G401 (cell line): ENCODE results near the gene METTL22. TPM values are rescaled to one million over a fixed set of nuclear protein-coding genes. Genes with fewer than 3 reads are reported as not detected.
"Not testable (repeated sequence)": the region's sequence is repeated elsewhere in the genome, so short reads cannot be mapped to it uniquely, and the experiment has no call there.

ENCODE experiments used
- DNase-seq: peaks from one replicate; pipeline ENCODE4 v3.0.0-alpha.2; 2015; ENCODE audit warnings: low spot score
- in situ Hi-C: cut with HindIII; loops from 2 replicates; pipeline ENCODE4 v1.10.0; 2016; ENCODE audit warnings: low sequenced_read_pairs, mixed read lengths
- total RNA-seq: library from RNA; depleted of rRNA; stranded (reverse); fragments of >200 nt; shearing (Covaris generic); gene quantifications from 2 replicates; pipeline ENCODE4 v1.2.3, GENCODE V29; 2014

Gene METTL22
- total RNA-seq, 1 experiment from 2014 or later, result 9.1 TPM

DNA sequence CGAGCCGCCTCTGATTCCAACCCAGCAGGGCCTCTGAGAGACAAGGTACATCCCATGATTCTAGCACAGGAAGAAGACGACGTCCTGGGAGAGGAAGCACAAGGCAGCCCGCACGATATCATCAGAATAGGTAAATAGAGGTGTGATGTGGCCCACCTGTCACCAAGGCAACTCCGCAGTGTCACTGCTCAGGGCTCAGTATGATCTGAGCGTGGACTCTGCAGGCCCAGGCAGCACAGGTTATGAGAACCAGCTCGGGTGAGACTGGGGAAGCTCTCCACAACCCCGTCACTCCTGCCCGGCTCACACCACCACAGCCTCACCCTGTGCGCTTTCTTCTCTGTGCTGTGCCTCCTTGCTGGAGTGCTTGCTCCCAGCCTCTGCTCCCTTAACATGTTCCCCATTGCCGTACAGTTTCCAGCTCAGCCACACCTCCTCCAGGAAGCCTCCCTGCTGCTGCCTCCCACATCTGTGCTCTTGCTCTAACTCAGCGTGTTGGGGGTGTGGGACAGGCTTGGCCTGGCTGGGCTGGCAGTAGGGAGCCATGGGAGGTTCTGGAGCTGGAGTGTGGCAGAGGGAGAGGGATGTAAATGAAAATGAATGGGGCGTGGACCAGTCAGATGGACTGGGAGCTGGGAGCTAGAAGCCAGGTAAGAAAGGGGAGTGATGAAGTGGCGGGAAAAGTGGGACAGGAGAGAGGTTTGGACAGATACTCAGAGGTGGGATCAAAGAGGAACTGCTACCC, 7.7 kb downstream of the METTL22 start:
- in situ Hi-C loops, result no loop called here
- no peak for DNase-seq

DNA sequence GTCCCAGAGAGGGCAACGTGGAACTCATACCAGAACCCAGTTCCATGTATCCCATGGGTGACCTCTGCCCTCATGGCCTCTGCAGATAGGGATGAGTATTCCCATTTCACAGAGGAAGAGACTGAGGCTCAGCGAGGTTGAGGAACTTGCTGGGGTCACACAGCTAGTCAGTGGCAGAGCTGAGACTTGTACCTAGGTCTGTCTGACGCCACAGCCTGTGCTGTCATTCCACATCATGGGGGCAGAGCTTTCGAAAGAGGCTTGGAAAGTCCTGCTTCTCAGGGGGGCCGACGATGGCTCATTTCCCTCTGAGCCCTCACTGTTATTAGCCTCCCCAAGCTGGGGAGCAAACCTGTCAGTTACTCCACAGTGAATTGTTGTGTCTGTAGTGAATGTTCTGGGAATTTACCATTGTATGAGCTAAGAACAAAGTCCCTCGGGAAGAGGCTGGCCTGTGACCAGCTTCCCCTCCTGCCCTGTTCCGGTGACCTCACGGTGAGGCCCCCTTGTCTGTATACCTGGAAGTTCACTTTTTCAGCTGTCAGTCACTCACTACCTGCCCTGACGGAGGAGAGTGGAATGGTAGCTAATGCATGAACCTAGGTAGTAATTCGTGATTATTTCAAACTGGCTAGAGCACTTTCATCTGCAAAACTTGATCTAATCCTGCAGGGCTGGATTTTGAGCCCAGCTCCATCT, 8.9 kb downstream of the METTL22 start:
- in situ Hi-C loops, result no loop called here
- no peak for DNase-seq

DNA sequence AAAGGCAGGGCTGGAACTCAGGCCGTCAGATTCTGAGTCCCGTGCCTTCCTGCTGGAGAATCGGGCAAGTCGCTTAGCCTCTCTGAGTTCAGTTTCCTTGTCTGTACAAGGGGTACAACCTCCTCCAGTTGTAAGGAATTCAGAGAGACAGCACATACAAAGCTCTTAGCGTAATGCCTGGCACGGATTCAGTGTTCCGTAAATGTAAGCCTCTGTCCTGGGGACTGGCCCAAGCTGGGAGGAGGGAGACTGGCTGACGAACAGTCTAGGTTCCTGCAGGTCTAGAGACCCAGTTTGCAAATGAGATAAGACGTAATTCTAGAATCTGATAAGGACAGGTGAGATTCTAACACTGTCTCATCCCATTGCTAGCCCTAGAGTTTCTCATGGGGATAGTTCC, 9.9 kb downstream of the METTL22 start:
- in situ Hi-C loops, result no loop called here

DNA sequence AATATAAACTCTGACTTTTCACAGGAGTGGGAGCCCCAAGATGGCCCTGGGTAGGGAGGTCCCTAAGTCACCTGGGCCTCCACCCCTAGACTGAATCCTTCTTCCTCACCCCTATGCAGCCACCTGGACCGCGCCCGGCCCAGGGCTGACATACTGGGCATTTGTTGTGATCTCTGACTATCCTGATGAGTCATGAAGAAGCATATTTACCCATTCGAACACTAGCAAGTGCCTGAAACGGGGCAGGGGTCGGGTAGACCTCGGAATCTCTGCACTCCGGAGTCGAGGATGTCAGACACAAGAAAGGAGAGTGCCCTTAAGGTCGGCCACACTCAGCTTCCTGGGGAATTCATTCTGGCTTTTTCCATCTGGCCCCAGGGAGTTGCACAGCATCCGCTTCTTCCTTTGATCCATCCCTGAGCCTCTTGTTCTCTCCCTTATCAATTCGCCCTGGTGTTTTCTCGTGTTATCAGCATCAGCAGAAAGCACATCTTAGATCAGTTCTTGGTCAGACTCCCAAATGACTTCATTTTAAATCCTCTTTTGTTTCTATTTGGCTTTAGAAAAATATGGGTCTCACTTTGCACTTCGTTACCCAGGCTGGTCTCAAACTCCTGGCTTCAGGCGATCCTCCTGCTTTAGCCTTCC, 10.4 kb downstream of the METTL22 start:
- in situ Hi-C loops, result no loop called here
- DNase-seq, result no peak

More for the DNA sequence above, 9.9 kb downstream of the METTL22 start:
- no peak for DNase-seq

DNA sequence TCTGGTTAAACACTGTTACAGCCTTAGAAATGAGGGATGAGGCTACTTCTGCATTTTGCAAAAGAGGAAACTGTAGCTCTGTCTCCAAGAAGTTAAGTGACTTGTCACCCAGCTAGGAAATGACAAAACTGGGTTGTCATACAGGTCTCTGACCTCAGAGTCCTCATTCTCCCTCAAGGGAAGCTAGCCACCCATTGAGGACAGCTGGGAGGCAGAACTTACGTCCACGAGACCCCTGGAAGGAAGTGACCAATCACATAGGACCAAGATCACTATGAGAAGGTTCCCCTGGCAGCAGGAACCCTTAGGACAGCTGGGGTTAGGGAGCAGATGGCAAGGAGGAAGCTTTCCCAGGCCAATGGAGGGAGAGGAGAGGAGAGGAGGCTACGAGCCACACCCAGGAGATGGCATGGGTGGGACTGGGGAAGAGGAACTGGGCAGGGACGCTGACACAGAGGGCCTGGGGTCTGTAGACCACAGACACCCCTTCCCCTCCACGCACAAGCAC, 11.2 kb downstream of the METTL22 start:
- in situ Hi-C loops, result no loop called here
- DNase-seq, result no peak

DNA sequence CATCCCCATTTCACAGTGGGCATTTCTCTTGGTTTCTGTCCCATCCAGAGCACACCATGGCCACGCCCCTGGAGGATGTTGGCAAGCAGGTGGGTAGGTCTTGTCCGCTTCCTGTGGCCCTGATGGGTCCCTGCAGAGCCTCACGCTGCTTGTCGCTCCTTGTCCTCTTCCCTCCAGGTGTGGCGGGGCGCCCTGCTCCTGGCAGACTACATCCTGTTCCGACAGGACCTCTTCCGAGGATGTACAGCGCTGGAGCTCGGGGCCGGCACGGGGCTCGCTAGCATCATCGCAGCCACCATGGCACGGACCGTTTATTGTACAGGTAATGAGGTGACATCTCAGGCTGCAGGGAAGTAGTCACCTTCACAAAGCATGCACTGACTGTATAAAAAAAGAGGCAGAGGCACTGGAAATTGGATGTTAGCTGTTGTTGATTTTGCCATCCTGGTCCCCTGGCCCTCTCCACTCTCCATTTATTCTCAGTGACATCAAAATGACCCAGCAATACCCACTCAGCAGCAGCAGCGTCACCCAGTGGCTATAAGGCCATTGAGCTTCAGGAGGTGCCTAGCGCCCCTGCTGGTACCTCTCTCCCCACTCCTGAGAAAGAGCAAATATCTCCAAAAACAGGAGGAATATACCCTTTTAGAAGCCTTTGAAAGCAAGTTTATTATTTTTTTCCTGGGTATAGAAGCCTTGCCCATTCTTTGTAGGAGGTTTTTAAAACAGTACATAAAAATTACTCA, 13.7 kb downstream of the METTL22 start:
- no peak for DNase-seq
- in situ Hi-C loops, result loop anchor here (5.0 kb wide), 1 partner anchor 68 kb away; no protein-coding TSS in a partner anchor

DNA sequence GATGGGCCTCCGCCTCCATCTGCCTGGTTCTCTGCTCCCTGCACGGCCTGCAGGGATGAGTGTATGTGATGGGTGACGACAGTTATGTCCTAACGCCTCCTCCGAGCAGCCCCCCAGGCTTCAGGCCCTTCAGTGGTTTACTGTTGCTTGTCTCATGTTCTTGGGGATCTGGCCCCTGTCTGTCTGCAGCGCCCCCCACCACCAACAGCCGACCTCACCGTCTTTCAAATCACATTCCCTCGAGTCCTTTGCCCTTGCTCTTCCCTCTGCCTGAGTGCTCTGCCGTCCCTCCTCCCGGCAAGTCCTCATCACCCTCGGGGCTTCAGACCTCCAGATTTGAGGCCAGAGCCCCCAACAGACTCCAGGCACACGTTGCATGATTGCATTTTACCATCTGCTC, 18.2 kb downstream of the METTL22 start:
- in situ Hi-C loops, result loop anchor here (5.0 kb wide), 1 partner anchor 72 kb away; no protein-coding TSS in a partner anchor
- no peak for DNase-seq

DNA sequence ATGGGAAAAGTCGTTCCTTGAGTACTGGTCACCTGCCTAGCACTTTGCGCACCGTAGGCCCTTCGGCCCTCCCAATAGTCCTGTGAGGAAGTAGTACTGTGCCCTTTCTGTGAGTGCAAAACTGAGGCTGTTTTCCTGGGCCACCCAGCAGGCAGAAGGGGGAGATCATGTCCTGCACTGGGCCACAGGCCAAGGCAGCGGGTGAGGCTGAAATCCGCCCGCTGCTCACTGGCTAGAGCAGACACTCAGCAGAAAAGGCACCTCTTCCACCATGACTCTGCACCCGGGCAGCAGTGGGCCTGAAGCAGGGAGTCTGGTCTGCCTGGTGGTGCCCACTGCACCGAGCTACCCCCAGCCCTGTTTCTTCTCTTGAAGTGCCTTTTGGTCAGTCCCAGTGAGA, 20.2 kb downstream of the METTL22 start:
- DNase-seq, result peak; percentile 46
- in situ Hi-C loops, result no loop called here

DNA sequence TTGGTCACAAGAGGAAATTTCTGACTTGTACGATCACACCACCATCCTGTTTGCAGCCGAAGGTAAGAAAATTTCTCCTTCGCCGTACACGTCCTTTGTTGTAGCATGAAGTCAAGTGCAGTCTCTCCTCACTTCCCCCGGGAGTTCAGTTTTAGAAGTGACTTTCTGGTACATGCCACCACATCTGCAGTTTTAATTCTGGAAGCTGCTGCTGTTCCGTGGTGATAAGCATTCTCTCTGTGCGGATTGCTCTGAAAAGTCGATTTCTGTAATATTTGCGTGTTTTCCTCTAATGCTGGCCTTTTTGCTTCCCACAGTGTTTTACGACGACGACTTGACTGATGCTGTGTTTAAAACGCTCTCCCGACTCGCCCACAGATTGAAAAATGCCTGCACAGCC, 20.6 kb downstream of the METTL22 start:
- in situ Hi-C loops, result no loop called here
- no peak for DNase-seq

DNA sequence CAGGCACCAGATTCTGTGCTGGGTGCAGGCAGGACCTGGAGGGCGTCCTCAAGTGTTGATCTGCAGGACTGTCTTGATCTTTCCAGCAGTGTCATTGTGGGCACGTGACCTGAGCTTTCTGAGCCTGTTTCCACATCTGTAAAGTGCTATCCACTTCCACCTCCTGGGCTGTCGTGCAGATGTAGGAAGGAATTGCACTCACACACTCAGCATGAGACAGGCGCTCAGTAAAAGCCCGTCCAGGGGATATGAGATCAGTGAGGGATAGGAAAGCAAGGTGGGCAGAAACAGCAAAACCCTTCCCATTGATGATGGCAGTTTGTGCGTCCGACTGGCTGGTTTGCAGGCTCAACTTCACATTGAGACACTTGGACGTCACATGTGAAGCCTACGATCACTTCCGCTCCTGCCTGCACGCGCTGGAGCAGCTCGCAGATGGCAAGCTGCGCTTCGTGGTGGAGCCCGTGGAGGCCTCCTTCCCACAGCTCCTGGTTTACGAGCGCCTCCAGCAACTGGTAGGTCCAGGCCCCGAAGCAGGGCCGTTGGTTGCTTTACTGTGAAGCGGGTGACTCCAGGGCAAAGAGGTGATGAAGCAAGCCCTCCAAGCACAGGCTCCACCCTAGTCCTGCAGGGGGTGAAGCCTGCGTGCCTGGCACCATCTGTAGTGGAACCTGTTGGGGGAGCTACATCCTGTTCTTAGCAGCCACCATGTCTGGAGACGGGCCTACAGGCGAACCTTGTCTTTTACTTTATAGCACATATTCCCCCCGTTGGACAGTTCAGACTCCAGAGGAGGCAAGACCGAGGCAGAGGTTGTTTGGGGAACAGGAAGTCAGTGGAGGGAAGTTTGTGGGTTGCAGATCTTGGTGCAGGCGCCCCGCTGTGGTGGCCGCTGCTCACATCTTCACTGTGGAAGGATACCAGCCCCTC, 23.0 kb downstream of the METTL22 start:
- in situ Hi-C loops, result no loop called here

DNA sequence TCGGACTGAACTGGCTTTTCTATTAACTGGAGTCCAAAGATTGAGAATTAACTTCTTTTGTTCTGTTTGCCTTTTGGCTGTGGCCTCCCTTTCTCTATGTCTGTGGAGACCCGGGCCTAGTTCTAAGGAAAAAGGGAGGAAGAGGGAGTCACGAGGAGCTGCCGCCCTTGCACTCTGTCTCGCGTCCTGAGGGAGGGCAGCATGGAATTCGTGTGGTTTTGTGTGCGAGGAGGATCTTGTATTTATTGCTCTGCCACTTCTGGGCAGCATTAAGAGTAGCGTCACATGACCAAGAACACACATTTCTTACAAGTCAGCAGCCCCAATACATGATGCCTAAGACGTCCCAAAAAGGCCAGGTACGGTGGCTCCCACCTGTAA, 23.6 kb downstream of the METTL22 start:
- in situ Hi-C loops, result no loop called here
- DNase-seq, result no peak

More for the DNA sequence above, 23.0 kb downstream of the METTL22 start:
- DNase-seq, result no peak

DNA sequence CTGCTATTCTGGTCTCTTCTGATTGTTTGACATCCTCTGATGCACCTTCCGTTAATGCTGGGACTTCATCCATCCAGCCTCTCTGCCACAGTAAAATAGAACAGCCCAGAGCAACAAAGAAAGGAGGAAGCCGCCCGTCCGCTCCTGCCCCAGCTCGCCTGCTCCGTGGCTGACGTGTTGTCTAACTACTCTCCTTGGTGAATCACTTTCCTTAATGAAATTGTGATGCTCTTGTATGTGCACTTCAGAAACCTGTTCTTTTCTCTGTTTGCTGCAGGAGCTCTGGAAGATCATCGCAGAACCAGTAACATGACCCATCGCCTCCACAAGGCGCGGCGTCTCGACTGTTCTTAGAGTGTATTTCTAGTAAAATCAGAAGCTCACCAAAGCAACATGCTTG, 24.3 kb downstream of the METTL22 start:
- DNase-seq, result no peak
- in situ Hi-C loops, result no loop called here

DNA sequence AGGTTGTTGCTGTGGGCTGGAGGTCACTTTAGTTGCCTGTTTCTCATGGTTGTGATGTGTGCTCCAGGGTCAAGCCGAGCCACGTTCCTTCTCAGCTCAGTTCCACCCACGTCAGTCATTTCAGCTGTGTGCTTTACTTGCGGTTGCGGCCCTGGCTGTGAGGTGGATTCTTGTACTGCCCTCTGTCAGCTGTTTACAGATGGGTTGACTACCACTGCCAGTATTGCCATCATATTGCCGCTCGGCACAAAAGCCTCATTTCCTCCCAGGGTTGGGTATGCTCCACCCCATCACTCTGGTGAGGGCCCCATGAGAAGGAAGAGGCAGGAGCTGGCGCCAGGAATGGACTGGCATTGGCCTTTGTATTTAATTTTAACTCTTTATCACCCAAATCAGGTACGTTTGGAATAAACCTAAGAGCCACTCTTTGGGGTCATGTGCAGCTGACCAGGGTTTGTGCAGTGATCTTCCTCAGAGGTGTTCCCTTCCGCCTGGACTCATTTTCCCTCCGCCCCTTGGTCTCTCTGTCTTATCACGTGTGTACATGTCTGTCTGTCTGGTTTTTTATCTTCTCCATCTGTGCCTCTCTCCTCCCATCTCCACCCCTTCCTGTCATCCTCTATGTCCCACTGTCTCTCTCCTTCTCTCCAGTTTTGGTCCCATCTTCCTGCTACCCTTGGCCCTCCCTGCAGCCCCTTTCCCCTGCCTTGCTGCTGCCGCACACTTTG, 25.0 kb downstream of the METTL22 start:
- no peak for DNase-seq
- in situ Hi-C loops, result no loop called here

DNA sequence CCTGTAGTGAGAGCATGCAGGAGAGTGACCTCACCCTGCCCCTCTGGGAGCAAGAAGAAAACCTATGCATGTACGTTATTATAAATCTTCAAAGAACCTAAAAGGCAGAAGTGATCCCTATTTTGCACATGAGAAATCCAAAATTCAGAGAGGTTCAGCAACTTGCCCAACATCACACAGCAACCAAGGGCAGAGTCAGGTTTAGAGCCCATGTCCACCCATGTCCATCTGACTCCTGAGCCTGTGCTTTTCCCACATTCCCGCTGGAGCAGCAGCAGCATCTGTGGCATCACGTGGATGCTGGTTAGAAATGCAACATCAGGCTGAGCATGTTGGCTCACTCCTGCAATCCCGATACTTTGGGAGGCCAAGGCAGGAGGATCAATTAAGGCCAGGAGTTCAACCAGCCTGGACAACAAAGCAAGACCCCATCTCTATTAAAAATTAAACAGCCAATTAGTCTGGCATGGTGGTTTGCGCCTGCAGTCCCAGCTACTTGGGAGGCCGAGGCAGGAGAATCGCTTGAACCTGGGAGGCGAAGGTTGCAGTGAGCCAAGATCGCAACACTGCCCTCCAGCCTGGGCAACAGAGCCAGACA, 26.3 kb downstream of the METTL22 start:
- in situ Hi-C loops, result no loop called here
- no peak for DNase-seq

DNA sequence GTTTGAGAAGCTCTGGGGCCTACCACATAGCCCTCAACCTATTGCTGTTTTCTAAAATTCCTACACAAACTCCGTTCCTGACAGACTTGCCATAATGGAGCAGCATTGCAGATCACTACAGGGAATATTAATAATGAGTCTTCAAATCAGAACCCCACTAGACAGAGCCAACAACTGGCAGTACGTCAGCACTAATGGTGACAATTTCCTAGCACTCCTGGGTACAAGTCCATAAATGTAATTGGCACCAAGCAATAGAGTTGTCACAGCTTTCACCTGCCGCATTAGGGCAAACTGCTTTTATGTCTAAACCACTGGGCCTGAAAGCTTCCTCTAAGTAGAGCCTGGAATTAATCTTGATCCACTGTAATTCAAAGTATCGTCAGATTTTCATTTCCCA, 27.4 kb downstream of the METTL22 start:
- no peak for DNase-seq
- in situ Hi-C loops, result no loop called here

DNA sequence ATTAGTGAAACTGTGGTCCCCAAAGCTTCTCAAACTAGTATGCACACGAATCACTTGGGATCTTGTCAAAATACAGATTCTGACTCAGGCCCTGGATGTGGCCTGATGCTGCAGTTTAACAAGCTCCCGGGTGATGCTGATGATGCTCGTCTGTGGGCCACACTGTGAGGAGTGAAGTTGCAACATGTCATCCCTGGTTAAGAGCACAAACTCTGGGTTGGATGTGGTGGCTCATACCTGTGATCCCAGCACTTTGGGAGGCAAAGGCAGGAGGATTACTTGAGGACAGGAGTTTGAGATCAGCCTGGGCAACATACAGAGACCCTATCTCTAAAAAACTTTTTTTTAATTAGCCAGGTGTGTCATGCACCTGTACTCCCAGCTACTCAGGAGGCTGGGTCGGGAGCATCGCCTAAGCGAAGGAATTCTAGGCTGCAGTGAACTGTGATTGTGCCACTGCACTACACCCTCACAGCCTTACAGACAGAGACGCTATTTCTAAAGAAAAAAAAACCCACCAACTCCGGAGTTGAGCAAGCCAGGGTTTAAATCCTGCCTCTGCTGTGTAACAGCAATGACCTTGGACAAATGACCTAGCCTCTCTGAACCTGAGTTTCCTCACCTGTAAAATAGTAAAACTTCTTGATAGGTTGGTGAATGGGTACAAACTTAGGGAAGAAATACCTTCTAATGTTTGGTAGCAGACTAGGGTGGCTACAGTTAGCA, 28.5 kb downstream of the METTL22 start:
- in situ Hi-C loops, result no loop called here

DNA sequence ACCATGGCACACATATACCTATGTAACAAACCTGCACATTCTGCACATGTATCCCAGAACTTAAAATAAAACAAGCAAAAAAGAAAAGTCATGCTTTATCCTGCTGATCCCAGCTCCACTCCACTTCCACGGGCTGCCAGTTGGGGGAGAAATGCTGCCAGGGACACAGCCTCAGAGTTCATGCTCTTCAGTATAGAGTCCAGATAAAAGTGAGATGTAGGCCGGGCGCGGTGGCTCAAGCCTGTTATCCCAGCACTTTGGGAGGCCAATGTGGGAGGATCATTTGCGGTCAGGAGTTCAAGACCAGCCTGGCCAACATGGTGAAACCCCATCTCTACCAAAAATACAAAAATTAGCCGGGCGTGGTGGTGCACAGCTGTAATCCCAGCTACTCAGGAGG, 30.5 kb downstream of the METTL22 start:
- in situ Hi-C loops, result not testable (repeated sequence)

More for the DNA sequence above, 28.5 kb downstream of the METTL22 start:
- no peak for DNase-seq

More for the DNA sequence above, 30.5 kb downstream of the METTL22 start:
- not testable (repeated sequence) for DNase-seq
